SK-N-MC (cell line): ENCODE results near the gene ZNF177.

Experiments
- EZH2 ChIP-seq: fragments of 200-600 bp; sonication (generic); IDR thresholded peaks from one replicate; pipeline ENCODE4 v1.6.1; 2017; ENCODE audit warnings: antibody characterized with exemption
- FOXP2 ChIP-seq: optimal IDR thresholded peaks from 2 replicates; pipeline ENCODE3; 2011; ENCODE audit warnings: mild to moderate bottlenecking, moderate library complexity; ENCODE audit not compliant: insufficient read depth; ENCODE audit errors: extremely low read length, control extremely low read depth
- POLR2AphosphoS5 ChIP-seq: IDR thresholded peaks from 2 replicates; pipeline ENCODE4 v1.6.1; 2012; ENCODE audit warnings: mild to moderate bottlenecking, low read depth, low read length, borderline replicate concordance

GRCh38 chr19:9329999-9330398, 32.8 kb upstream of the ZNF177 start:
- TF ChIP-seq POLR2AphosphoS5 (no peak), EZH2 (no peak), FOXP2 (no peak)
